SK-N-SH treated with all-trans-retinoic acid at 6 μM for 48 hours (cell line): Measurements from ENCODE around the gene COBL.

ENCODE experiments used
- ATAC-seq: fragments of 200-7000 bp; cut with Tn5 transposase; 3 replicates; pipeline ENCODE4 v1.9.1; 2020; ENCODE audit warnings: mild to moderate bottlenecking, moderate library complexity
- ARNTL ChIP-seq: fragments of 450-650 bp; formaldehyde crosslinking; IDR thresholded peaks from 2 replicates; pipeline ENCODE4 v1.5.0; 2020; ENCODE audit warnings: low read depth, mild to moderate bottlenecking, moderate library complexity, borderline replicate concordance
- CREB5 ChIP-seq: fragments of 250-450 bp; sonication (Bioruptor Pico); IDR thresholded peaks from 2 replicates; pipeline ENCODE4 v1.5.1; 2020; ENCODE audit warnings: low read depth, mild to moderate bottlenecking, moderate library complexity
- CSDC2 ChIP-seq: fragments of 250-450 bp; sonication (Bioruptor Pico); IDR thresholded peaks from 2 replicates; pipeline ENCODE4 v1.5.0; 2020; ENCODE audit warnings: mild to moderate bottlenecking, moderate library complexity
- CSRNP3 ChIP-seq: fragments of 250-450 bp; sonication (Bioruptor Pico); IDR thresholded peaks from 2 replicates; pipeline ENCODE4 v1.5.1; 2021; ENCODE audit warnings: mild to moderate bottlenecking, moderate library complexity
- ESRRG ChIP-seq: fragments of 250-450 bp; sonication (Bioruptor Pico); IDR thresholded peaks from 2 replicates; pipeline ENCODE4 v1.6.1; 2021; ENCODE audit warnings: mild to moderate bottlenecking
- GLIS3 ChIP-seq: fragments of 250-450 bp; sonication (Bioruptor Pico); IDR thresholded peaks from 2 replicates; pipeline ENCODE4 v1.5.0; 2020; ENCODE audit warnings: mild to moderate bottlenecking, moderate library complexity
- OSR1 ChIP-seq: fragments of 250-450 bp; sonication (Bioruptor Pico); IDR thresholded peaks from 2 replicates; pipeline ENCODE4 v1.8.0; 2022; ENCODE audit warnings: moderate library complexity, mild to moderate bottlenecking, inconsistent platforms
- PATZ1 ChIP-seq: fragments of 250-450 bp; sonication (Bioruptor Pico); IDR thresholded peaks from 2 replicates; pipeline ENCODE4 v1.8.0; 2020; ENCODE audit warnings: mild to moderate bottlenecking, moderate library complexity, borderline replicate concordance
- POU6F1 ChIP-seq: fragments of 250-450 bp; sonication (Bioruptor Pico); IDR thresholded peaks from 2 replicates; pipeline ENCODE4 v1.8.0; 2021; ENCODE audit warnings: low read depth, mild to moderate bottlenecking, moderate library complexity, borderline replicate concordance
- PPARA ChIP-seq: fragments of 250-450 bp; sonication (Bioruptor Pico); IDR thresholded peaks from 2 replicates; pipeline ENCODE4 v1.5.0; 2020; ENCODE audit warnings: mild to moderate bottlenecking, borderline replicate concordance
- RARB ChIP-seq: fragments of 250-450 bp; sonication (Bioruptor Pico); IDR thresholded peaks from 2 replicates; pipeline ENCODE4 v1.8.0; 2021; ENCODE audit warnings: mild to moderate bottlenecking, moderate library complexity
- SNAI2 ChIP-seq: fragments of 250-450 bp; sonication (Bioruptor Pico); IDR thresholded peaks from 2 replicates; pipeline ENCODE4 v1.5.0; 2020; ENCODE audit warnings: mild to moderate bottlenecking, moderate library complexity
- TCF4 ChIP-seq: fragments of 250-450 bp; sonication (Bioruptor Pico); IDR thresholded peaks from 2 replicates; pipeline ENCODE4 v1.8.0; 2021; ENCODE audit warnings: mild to moderate bottlenecking, moderate library complexity, borderline replicate concordance
- TOX ChIP-seq: fragments of 250-450 bp; sonication (Bioruptor Pico); IDR thresholded peaks from 2 replicates; pipeline ENCODE4 v1.8.0; 2021; ENCODE audit warnings: mild to moderate bottlenecking, moderate library complexity, borderline replicate concordance
- TSHZ2 ChIP-seq: fragments of 250-450 bp; sonication (Bioruptor Pico); IDR thresholded peaks from 2 replicates; pipeline ENCODE4 v1.5.0; 2020; ENCODE audit warnings: mild to moderate bottlenecking, moderate library complexity
- ZC3H10 ChIP-seq: fragments of 250-450 bp; sonication (Bioruptor Pico); IDR thresholded peaks from 2 replicates; pipeline ENCODE4 v1.5.1; 2021; ENCODE audit warnings: mild to moderate bottlenecking, moderate library complexity
- ZFP3 ChIP-seq: fragments of 250-450 bp; sonication (Bioruptor Pico); IDR thresholded peaks from 2 replicates; pipeline ENCODE4 v1.5.0; 2020; ENCODE audit warnings: mild to moderate bottlenecking, moderate library complexity
- ZFP30 ChIP-seq: fragments of 450-650 bp; formaldehyde crosslinking; IDR thresholded peaks from 2 replicates; pipeline ENCODE4 v1.5.0; 2022; ENCODE audit warnings: mild to moderate bottlenecking, moderate library complexity
- ZNF565 ChIP-seq: fragments of 450-650 bp; formaldehyde crosslinking; conservative IDR thresholded peaks from 2 replicates; pipeline ENCODE4 v1.5.0; 2020; ENCODE audit warnings: low read depth, mild to moderate bottlenecking, moderate library complexity
- ZNF70 ChIP-seq: fragments of 450-650 bp; formaldehyde crosslinking; IDR thresholded peaks from 2 replicates; pipeline ENCODE4 v1.5.0; 2020; ENCODE audit warnings: mild to moderate bottlenecking, moderate library complexity
- ZNF8 ChIP-seq: fragments of 450-650 bp; formaldehyde crosslinking; IDR thresholded peaks from 2 replicates; pipeline ENCODE4 v1.5.0; 2020; ENCODE audit warnings: mild to moderate bottlenecking, moderate library complexity

The COBL gene

GRCh38 chr7:51027935-51028830 lies 288.4 kb downstream of the COBL start (continued):
- TF ChIP-seq TSHZ2 (CRISPR knock-in tag) (no peak), CSDC2 (CRISPR knock-in tag) (no peak), PPARA (CRISPR knock-in tag) (no peak), ZFP30 (no peak)

- ATAC-seq, result no peak
- TF ChIP-seq ZNF8 (CRISPR knock-in tag) (no peak), PPARA (CRISPR knock-in tag) (no peak), TOX (CRISPR knock-in tag) (no peak), ZFP3 (CRISPR knock-in tag) (no peak), SNAI2 (CRISPR knock-in tag) (no peak), RARB (CRISPR knock-in tag) (no peak), ARNTL (no peak), PATZ1 (CRISPR knock-in tag) (no peak), OSR1 (CRISPR knock-in tag) (no peak), TSHZ2 (CRISPR knock-in tag) (no peak), ZC3H10 (CRISPR knock-in tag) (no peak), CSDC2 (CRISPR knock-in tag) (no peak), ZNF565 (no peak), ZNF70 (no peak), TCF4 (CRISPR knock-in tag) (no peak), CREB5 (no peak)
These were observed 289.3 kb downstream of the COBL start for GRCh38 chr7:51027106-51027934.

GRCh38 chr7:51026341-51026740 lies 290.3 kb downstream of the COBL start:
- no peak for ATAC-seq
- TF ChIP-seq ARNTL (no peak), PPARA (CRISPR knock-in tag) (no peak), ZNF565 (no peak), ZFP3 (CRISPR knock-in tag) (no peak), ESRRG (CRISPR knock-in tag) (no peak), CSRNP3 (CRISPR knock-in tag) (no peak), CSDC2 (CRISPR knock-in tag) (no peak), OSR1 (CRISPR knock-in tag) (no peak), TCF4 (CRISPR knock-in tag) (no peak), TOX (CRISPR knock-in tag) (no peak), POU6F1 (CRISPR knock-in tag) (no peak), PATZ1 (CRISPR knock-in tag) (no peak), ZC3H10 (CRISPR knock-in tag) (no peak), GLIS3 (CRISPR knock-in tag) (no peak)
